ENCODE results near the gene GMDS.

Gene GMDS

GRCh38 chr6:1884313-1884712 lies 361.1 kb downstream of the GMDS start:
- no peaks in the 10 kb centered on the region for H3K36me3 Mint-ChIP-seq (ENCODE audit: low read depth)
- H3K4me1 Mint-ChIP-seq (ENCODE audit: low read depth): no peaks in the 10 kb centered on the region
- H3K27me3 Mint-ChIP-seq (ENCODE audit: low read depth): no peaks in the 10 kb centered on the region
- H3K4me3 Mint-ChIP-seq: no peak overlapping the region
- H3K27ac Mint-ChIP-seq: no peak overlapping the region
- H3K9me3 Mint-ChIP-seq: no peaks in the 10 kb centered on the region

GRCh38 chr6:1878330-1878729 lies 367.1 kb downstream of the GMDS start:
- H3K27ac Mint-ChIP-seq: no peak overlapping the region
- no peaks in the 10 kb centered on the region for H3K9me3 Mint-ChIP-seq
- no peaks in the 10 kb centered on the region for H3K27me3 Mint-ChIP-seq (ENCODE audit: low read depth)
- no peak overlapping the region for H3K4me3 Mint-ChIP-seq
- H3K4me1 Mint-ChIP-seq (ENCODE audit: low read depth): no peaks in the 10 kb centered on the region
- no peaks in the 10 kb centered on the region for H3K36me3 Mint-ChIP-seq (ENCODE audit: low read depth)

- Mint-ChIP-seq H3K4me3 (no peak overlapping the region), H3K4me1 (ENCODE audit: low read depth) (no peaks in the 10 kb centered on the region), H3K9me3 (no peaks in the 10 kb centered on the region), H3K27ac (no peak overlapping the region), H3K36me3 (ENCODE audit: low read depth) (no peaks in the 10 kb centered on the region), H3K27me3 (ENCODE audit: low read depth) (no peaks in the 10 kb centered on the region)
These were observed 371.6 kb downstream of the GMDS start for GRCh38 chr6:1873781-1874180.

- Mint-ChIP-seq H3K4me3 (no peak overlapping the region), H3K27me3 (ENCODE audit: low read depth) (no peaks in the 10 kb centered on the region), H3K4me1 (ENCODE audit: low read depth) (no peaks in the 10 kb centered on the region), H3K27ac (no peak overlapping the region), H3K9me3 (no peaks in the 10 kb centered on the region), H3K36me3 (ENCODE audit: low read depth) (no peaks in the 10 kb centered on the region)
These were observed 372.7 kb downstream of the GMDS start for GRCh38 chr6:1872649-1873131.

GRCh38 chr6:1871724-1872315 lies 373.6 kb downstream of the GMDS start:
- H3K9me3 Mint-ChIP-seq: no peaks in the 10 kb centered on the region
- no peak overlapping the region for H3K27ac Mint-ChIP-seq
- H3K4me3 Mint-ChIP-seq: no peak overlapping the region
- no peaks in the 10 kb centered on the region for H3K36me3 Mint-ChIP-seq (ENCODE audit: low read depth)
- H3K4me1 Mint-ChIP-seq (ENCODE audit: low read depth): no peaks in the 10 kb centered on the region
- no peaks in the 10 kb centered on the region for H3K27me3 Mint-ChIP-seq (ENCODE audit: low read depth)

- H3K36me3 Mint-ChIP-seq (ENCODE audit: low read depth): no peaks in the 10 kb centered on the region
- no peaks in the 10 kb centered on the region for H3K27me3 Mint-ChIP-seq (ENCODE audit: low read depth)
- no peak overlapping the region for H3K4me3 Mint-ChIP-seq
These were observed 374.5 kb downstream of the GMDS start for GRCh38 chr6:1870932-1871331.

GRCh38 chr6:1870251-1870650 lies 375.2 kb downstream of the GMDS start:
- Mint-ChIP-seq H3K9me3 (no peaks in the 10 kb centered on the region), H3K4me1 (ENCODE audit: low read depth) (no peaks in the 10 kb centered on the region), H3K4me3 (no peak overlapping the region), H3K36me3 (ENCODE audit: low read depth) (no peaks in the 10 kb centered on the region), H3K27ac (no peak overlapping the region), H3K27me3 (ENCODE audit: low read depth) (no peaks in the 10 kb centered on the region)

More at GRCh38 chr6:1870932-1871331, 374.5 kb downstream of the GMDS start:
- Mint-ChIP-seq H3K9me3 (no peaks in the 10 kb centered on the region), H3K4me1 (ENCODE audit: low read depth) (no peaks in the 10 kb centered on the region), H3K27ac (no peak overlapping the region)

GRCh38 chr6:1869769-1870168 lies 375.6 kb downstream of the GMDS start:
- no peak overlapping the region for H3K27ac Mint-ChIP-seq
- no peaks in the 10 kb centered on the region for H3K36me3 Mint-ChIP-seq (ENCODE audit: low read depth)

GRCh38 chr6:1869308-1869707 lies 376.1 kb downstream of the GMDS start:
- Mint-ChIP-seq H3K9me3 (no peaks in the 10 kb centered on the region), H3K36me3 (ENCODE audit: low read depth) (no peaks in the 10 kb centered on the region), H3K4me1 (ENCODE audit: low read depth) (no peaks in the 10 kb centered on the region), H3K4me3 (no peak overlapping the region), H3K27me3 (ENCODE audit: low read depth) (no peaks in the 10 kb centered on the region), H3K27ac (no peak overlapping the region)

More at GRCh38 chr6:1869769-1870168, 375.6 kb downstream of the GMDS start:
- Mint-ChIP-seq H3K27me3 (ENCODE audit: low read depth) (no peaks in the 10 kb centered on the region), H3K9me3 (no peaks in the 10 kb centered on the region), H3K4me3 (no peak overlapping the region), H3K4me1 (ENCODE audit: low read depth) (no peaks in the 10 kb centered on the region)

- Mint-ChIP-seq H3K4me1 (ENCODE audit: low read depth) (no peaks in the 10 kb centered on the region), H3K9me3 (no peaks in the 10 kb centered on the region), H3K36me3 (ENCODE audit: low read depth) (no peaks in the 10 kb centered on the region), H3K27ac (no peak overlapping the region), H3K4me3 (no peak overlapping the region), H3K27me3 (ENCODE audit: low read depth) (no peaks in the 10 kb centered on the region)
These were observed 376.7 kb downstream of the GMDS start for GRCh38 chr6:1868561-1869261.

GRCh38 chr6:1867197-1867596 lies 378.2 kb downstream of the GMDS start:
- Mint-ChIP-seq H3K27ac (no peak overlapping the region), H3K27me3 (ENCODE audit: low read depth) (no peaks in the 10 kb centered on the region), H3K4me1 (ENCODE audit: low read depth) (no peaks in the 10 kb centered on the region), H3K9me3 (no peaks in the 10 kb centered on the region), H3K36me3 (ENCODE audit: low read depth) (no peaks in the 10 kb centered on the region), H3K4me3 (no peak overlapping the region)

GRCh38 chr6:1865585-1865984 lies 379.8 kb downstream of the GMDS start:
- H3K4me1 Mint-ChIP-seq (ENCODE audit: low read depth): no peaks in the 10 kb centered on the region
- no peaks in the 10 kb centered on the region for H3K36me3 Mint-ChIP-seq (ENCODE audit: low read depth)
- no peaks in the 10 kb centered on the region for H3K27me3 Mint-ChIP-seq (ENCODE audit: low read depth)
- H3K9me3 Mint-ChIP-seq: no peaks in the 10 kb centered on the region
- no peak overlapping the region for H3K27ac Mint-ChIP-seq
- no peak overlapping the region for H3K4me3 Mint-ChIP-seq

- Mint-ChIP-seq H3K9me3 (no peaks in the 10 kb centered on the region), H3K4me1 (ENCODE audit: low read depth) (no peaks in the 10 kb centered on the region), H3K36me3 (ENCODE audit: low read depth) (no peaks in the 10 kb centered on the region), H3K27ac (no peak overlapping the region), H3K4me3 (no peak overlapping the region), H3K27me3 (ENCODE audit: low read depth) (no peaks in the 10 kb centered on the region)
These were observed 380.9 kb downstream of the GMDS start for GRCh38 chr6:1864496-1864895.

- H3K27me3 Mint-ChIP-seq (ENCODE audit: low read depth): no peaks in the 10 kb centered on the region
- no peaks in the 10 kb centered on the region for H3K36me3 Mint-ChIP-seq (ENCODE audit: low read depth)
- H3K27ac Mint-ChIP-seq: no peak overlapping the region
- H3K9me3 Mint-ChIP-seq: no peaks in the 10 kb centered on the region
- no peaks in the 10 kb centered on the region for H3K4me1 Mint-ChIP-seq (ENCODE audit: low read depth)
- no peak overlapping the region for H3K4me3 Mint-ChIP-seq
These were observed 383.0 kb downstream of the GMDS start for GRCh38 chr6:1862411-1862810.

- H3K27ac Mint-ChIP-seq: no peak overlapping the region
These were observed 384.6 kb downstream of the GMDS start for GRCh38 chr6:1860756-1861348.

More at GRCh38 chr6:1860756-1861348, 384.6 kb downstream of the GMDS start:
- H3K4me3 Mint-ChIP-seq: no peak overlapping the region
- no peaks in the 10 kb centered on the region for H3K9me3 Mint-ChIP-seq
- H3K36me3 Mint-ChIP-seq (ENCODE audit: low read depth): no peaks in the 10 kb centered on the region
- no peaks in the 10 kb centered on the region for H3K27me3 Mint-ChIP-seq (ENCODE audit: low read depth)
- no peaks in the 10 kb centered on the region for H3K4me1 Mint-ChIP-seq (ENCODE audit: low read depth)
